ENCODE data around the gene ZNF511.
A peak's percentile ranks its signal among the peaks of the same experiment; 100 is the strongest.
"Not testable (repeated sequence)": the region's sequence is repeated elsewhere in the genome, so short reads cannot be mapped to it uniquely, and the experiment has no call there.

ZNF511 gene

DNA sequence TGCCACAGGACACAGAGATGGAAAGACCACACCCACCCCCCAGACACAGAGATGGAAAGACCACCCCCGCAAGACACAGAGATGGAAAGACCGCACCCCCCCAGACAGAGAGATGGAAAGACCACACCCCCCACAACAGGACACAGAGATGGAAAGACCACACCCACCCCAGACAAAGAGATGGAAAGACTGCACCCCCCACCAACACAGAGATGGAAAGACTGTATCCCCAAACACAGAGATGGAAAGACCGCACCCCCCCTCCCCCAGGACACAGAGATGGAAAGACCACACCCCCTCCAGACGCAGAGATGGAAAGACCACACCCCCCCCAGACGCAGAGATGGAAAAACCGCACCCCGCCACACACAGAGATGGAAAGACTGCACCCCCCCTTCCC is 8.0 kb downstream of the ZNF511 start:
- DNase-seq = no peak

DNA sequence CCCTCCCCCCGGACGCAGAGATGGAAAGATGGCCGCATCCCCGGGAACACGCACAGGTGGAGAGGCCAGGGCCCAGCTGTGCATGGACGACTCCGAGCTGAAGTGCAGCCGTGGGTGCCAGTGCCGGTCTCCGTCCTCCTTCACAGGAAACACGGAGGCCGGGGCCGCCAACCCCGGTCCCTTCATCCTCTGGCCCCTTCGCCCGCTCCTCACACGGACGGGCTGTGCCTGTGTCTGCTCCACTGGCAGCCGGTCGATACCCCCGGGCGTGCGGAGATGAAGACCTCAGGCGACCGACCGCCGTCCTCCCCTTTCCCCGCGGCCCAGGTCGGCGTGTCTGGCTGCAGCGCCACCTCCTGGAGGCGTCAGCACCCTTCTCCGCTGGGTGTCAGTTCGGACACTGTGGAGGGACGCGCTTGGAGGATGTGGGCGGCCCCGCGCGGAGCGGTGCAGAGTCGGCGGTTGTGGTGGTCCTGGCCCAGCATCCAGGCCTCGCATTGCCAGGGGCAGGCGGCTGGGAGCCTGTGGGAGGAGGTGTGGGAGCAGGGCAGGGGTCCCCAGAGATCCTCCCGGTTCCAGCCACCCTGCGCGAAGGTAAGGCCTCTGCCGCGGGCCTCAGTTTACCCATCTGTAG is 9.9 kb downstream of the ZNF511 start:
- peak; percentile 80 for DNase-seq

DNA sequence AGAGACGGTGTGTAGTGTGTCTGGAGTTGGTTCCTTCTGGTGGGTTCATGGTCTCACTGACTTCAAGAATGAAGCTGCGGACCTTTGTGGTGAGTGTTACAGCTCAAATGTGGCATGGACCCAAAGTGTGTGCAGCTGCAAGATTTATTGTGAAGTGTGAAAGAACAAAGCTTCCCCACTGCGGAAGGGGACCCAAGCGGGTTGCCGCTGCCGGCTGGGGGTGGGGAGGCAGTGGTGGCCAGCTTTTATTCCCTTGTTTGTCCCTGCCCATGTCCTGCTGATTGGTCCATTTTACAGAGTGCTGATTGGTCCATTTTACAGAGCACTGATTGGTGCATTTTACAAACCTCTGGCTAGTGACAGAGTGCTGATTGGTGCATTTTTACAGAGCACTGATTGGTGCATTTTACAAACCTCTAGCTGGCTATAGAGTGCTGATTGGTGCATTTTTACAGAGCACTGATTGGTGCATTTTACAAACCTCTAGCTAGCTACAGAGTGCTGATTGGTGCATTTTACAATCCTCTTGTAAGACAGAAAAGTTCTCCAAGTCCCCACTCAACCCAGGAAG is 12.2 kb downstream of the ZNF511 start:
- DNase-seq = not testable (repeated sequence)

DNA sequence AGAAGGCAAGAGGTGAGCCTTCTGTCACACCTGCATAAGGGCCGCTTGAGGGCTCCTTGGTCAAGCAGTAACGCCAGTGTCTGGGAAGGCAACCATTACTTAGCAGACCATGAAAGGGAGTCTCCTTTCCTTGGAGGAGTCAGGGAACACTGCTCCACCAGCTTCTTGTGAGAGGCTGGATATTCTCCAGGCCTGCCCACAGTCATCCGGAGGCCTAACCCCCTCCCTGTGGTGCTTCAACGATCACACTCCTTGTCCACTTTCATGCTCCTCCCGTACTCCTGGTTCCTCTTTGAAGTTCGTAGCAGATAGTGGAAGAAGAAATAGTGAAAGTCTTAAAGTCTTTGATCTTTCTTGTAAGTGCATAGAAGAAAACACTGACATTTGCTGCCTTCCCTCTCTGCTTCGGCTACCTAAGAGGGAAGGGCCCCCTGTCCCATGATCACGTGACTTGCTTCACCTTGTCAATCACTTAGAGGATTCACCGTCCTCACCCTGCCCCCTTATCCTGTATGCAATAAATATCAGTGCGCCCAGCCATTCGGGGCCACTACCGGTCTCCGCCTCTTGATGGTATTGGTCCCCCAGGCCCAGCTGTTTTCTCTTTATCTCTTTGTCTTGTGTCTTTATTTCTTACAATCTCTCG is 13.5 kb downstream of the ZNF511 start:
- DNase-seq = not testable (repeated sequence)

- peak; percentile 71 for DNase-seq
These were observed 15.6 kb downstream of the ZNF511 start for GRCh38 chr10:133324198-133324792.

GRCh38 chr10:133324857-133325260 is 16.1 kb downstream of the ZNF511 start:
- DNase-seq = no peak

DNA sequence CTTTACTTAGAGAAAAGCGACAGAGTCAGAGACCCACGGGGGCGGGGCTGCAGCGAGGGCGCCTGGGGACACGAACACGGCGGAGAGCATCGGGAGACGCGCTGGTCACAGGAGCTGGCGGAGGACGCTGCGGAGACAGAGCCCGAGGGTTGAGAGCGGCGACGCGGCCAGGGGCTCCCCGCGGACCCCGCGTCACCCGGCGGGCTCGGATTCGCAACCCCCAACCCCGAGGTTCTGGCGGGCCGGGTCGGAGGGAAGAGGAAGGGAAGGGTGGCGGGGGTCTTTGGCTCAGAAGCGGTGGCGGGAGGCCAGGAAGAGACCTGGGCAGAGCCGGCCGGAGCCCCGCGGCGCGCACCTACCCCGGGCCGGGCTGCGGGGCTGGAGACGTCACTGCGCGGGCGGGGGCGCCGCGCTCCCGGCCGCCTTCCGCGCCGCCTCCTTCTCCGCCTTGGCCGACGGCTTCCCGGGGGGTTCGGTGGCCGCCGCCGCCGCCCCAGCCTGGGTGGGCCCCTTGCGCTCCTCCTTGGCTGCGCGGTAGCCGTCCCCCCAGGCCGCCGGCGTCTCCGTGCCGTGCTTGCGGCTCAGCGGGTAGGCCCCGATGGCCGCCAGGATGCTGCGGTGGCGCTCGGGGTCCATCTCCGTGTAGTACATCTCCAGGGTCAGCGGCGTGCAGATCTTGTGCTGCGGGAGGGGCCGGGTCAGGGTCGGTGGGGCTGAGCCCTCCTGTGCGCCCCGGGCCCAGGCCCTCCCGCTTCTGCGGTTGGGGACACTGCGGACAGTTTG is 16.9 kb downstream of the ZNF511 start:
- peak; percentile 46 for DNase-seq

- DNase-seq = no peak
These were observed 17.5 kb downstream of the ZNF511 start for GRCh38 chr10:133326223-133326551.

DNA sequence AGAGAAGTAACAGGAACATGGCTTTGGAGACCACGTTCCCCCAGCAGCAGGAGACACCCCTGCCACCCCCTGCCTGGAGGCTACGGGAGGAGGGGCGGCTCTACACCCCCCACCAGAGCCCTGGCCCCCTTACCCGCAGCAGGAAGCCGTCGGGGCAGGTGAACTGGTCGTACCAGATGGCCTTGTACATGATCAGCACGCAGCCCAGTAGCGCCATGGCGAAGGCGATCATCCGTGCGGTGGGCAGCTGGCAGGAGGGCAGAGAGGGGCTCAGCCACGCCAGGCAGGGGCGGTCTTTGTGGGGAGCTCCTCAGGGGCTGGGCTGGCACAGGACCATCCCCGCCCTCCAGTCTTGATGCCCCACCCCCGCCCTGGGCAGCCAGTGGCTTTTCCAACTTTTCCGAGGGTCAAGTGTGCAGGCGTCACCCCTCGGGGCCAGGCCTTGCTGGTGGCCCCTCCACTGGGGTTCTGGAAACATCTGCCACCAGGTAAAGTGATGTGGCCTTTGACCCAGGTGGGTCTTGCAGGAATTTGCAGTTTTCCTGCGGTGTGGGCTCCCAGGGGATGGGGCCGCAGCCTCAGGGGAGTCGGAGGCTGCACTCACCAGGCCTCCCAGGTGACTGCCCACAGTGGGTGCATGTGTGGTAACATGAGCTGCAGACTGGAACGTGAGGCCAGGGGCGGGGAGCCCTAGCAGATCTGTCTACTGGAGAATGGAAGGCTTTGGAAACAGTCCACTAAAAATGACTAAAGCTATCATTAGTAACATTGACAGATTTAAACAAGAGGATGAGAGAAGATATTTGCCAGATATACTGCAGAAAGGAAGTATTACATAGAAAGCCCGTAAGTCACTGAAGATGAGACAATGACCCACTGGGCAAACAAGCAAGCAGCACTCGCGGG is 18.3 kb downstream of the ZNF511 start:
- DNase-seq = no peak

GRCh38 chr10:133327651-133328357 is 19.1 kb downstream of the ZNF511 start:
- no peak for DNase-seq

- DNase-seq = no peak
These were observed 19.9 kb downstream of the ZNF511 start for GRCh38 chr10:133328358-133329343.

DNA sequence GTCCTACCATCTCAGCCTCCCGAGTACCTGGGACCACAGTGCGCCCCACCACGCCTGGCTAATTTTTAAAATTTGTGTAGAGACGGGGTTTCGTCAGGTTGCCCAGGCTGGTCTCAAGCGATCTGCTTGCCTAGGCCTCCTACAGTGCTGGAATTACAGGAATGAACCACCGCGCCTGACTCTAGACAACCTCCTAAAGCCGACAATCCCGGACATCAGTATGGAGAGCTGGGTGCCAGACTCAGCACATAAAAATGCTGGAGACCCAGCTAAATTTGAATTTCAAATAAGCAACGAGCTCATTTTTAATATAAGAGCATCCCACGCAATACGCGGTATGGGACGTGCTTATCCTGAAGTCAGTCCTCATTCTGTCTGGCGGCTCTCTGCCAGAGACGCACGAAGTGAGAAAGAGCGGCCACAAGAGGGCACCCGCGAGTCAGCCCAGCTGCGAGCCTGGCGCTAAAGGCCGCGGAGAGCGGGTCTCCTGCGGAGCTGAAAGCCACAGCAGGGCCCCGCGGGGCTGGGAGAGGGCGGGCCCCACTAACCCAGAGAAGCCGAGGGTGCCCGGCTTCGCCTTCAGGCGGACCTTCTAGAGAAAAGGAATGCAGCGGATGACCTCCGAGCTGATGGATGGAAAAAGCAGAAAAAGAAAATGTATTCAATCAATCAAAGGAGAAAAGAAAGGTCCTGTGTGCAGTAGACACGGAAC is 20.9 kb downstream of the ZNF511 start:
- peak; percentile 95 for DNase-seq

- DNase-seq = no peak
These were observed 24.4 kb downstream of the ZNF511 start for GRCh38 chr10:133332936-133333699.

DNA sequence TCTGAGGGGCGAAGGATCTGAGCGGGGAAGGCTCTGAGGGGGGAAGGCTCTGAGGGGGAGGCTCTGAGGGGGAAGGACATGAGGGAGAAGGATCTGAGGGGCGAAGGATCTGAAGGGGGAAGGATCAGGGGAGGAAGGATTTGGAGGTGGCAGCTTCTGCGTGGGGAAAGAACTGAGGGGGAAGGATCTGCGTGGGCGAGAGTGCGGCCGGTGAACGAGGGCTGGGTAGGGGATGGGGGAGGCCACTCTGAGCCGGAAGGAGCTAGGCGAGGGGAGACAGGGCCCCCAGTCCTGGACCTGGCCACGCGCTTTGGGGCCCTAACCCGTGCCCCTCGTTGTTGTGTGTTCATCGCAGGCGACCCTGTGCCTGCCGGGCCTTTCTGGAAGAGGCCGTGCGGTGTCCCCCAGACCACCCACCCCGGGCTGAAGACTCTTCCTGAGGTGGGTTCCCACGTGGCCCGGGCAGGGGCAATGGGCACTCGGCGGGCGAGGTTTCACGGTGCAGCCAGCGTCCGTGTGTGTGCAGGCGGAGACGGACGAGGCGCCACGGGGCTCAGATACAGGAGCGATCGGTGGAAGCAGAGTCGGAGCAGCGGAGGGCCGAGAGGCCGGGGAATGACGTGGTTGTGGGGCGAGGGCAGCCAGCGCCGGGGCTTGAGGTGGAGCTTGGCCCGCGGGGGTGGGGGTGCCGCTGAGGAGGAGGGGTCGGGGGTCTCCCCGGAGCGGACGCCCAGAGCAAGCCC is 26.0 kb downstream of the ZNF511 start:
- peak; percentile 62 for DNase-seq

GRCh38 chr10:133335246-133336117 is 26.8 kb downstream of the ZNF511 start:
- DNase-seq = peak; percentile 85

- peak; percentile 16 for DNase-seq
These were observed 27.4 kb downstream of the ZNF511 start for GRCh38 chr10:133336118-133336576.

Data from CD4-positive, alpha-beta T cell treated with Interleukin-17A for 4 hours (primary cell).